ENCODE results near the gene PRKAG2. TPM values are rescaled to one million over a fixed set of nuclear protein-coding genes. Genes with fewer than 3 reads are reported as not detected.

Gene PRKAG2
- total and polyA plus RNA-seq, 2 of the 13 experiments (the other 11 are each of a cell fraction or from before 2014, with no cell fraction given) = 0.90 to 1.3 TPM

DNA sequence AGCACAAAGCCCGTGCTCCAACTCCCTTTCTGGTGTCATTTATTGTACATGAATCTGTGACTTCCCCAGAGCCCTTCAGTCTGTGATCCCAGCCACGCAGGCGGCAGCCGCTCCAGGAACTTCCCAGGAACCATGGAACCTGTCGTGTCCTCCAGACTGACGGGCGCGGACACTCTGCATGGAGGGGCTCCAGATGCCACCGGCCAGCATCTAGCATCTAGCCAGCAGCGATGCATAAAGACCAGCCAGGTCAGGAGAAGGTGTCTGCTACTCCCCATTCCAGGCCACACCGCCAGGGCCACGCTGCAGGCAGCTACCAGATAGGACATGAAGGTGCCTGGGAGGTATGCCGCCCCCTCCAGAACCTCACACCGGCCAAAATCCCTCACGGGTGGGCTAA, 77.4 kb downstream of the PRKAG2 start:
- Histone ChIP-seq H3K9me3 (ENCODE audit: low read length) (no peaks in the 10 kb centered on the region), H3K27ac (ENCODE audit: extremely low read length, insufficient read depth, low read length) (no peak overlapping the region), H3K4me3 (replicated peaks in 1 of 3; ENCODE audit: insufficient read depth in 1 of 3, low read depth in 2 of 3, low read length in 3 of 3) (no peak overlapping the region), H4K20me1 (ENCODE audit: insufficient read depth, low read length) (no peaks in the 10 kb centered on the region), H3K9ac (ENCODE audit: insufficient read depth, low read depth, low read length) (no peak overlapping the region), H3K79me2 (ENCODE audit: insufficient read depth, low read length) (no peaks in the 10 kb centered on the region), H2AFZ (ENCODE audit: low read length) (no peak overlapping the region), H3K27me3 (ENCODE audit: control insufficient read depth in 1 of 2, insufficient read depth in 2 of 2, low read length in 2 of 2) (peaks cover 0 to 5% of the 10 kb centered on the region in 2 experiments; a peak in 1 of 5 replicates), H3K4me1 (ENCODE audit: insufficient read depth, low read length) (peaks cover 14% of the 10 kb centered on the region), H3K4me2 (ENCODE audit: low read depth, low read length) (no peak overlapping the region), H3K36me3 (replicated peaks in 1 of 2; ENCODE audit: control insufficient read depth in 1 of 2, insufficient read depth in 2 of 2, low read length in 2 of 2) (no peaks in the 10 kb centered on the region)
- in situ Hi-C loops (cut with HindIII; ENCODE audit: extremely low pct_ligation_motif_present, low pct_unique_long_range_greater_than_20kb) (no loop called here), intact Hi-C loops (cut with micrococcal nuclease; ENCODE audit: unreplicated experiment) (no loop called here)
- FAIRE-seq = no peak
- ChIA-PET POLR2A (no interaction called here), CTCF (ENCODE audit: low intra/inter-chr PET ratio, low total read pairs) (no interaction called here)
- no peak for DNase-seq (ENCODE audit: low spot score)
- TF ChIP-seq ZNF121 (CRISPR knock-in tag; IDR thresholded peaks at IDR 0.05) (no peak), ELF1 (CRISPR knock-in tag; IDR thresholded peaks at IDR 0.05) (no peak), YY1 (IDR thresholded peaks at IDR 0.05; ENCODE audit: insufficient read depth, insufficient replicate concordance, low read depth, low read length) (no peak), SP1 (IDR thresholded peaks at IDR 0.05) (no peak), SP1 (CRISPR knock-in tag; IDR thresholded peaks at IDR 0.05) (no peak), REL (CRISPR knock-in tag; conservative IDR thresholded peaks at IDR 0.05) (no peak), ATM (IDR thresholded peaks at IDR 0.05; ENCODE audit: borderline replicate concordance) (no peak), PAX8 (CRISPR knock-in tag; IDR thresholded peaks at IDR 0.05; ENCODE audit: borderline replicate concordance) (no peak)
- TF ChIP-seq, protein P1, sequence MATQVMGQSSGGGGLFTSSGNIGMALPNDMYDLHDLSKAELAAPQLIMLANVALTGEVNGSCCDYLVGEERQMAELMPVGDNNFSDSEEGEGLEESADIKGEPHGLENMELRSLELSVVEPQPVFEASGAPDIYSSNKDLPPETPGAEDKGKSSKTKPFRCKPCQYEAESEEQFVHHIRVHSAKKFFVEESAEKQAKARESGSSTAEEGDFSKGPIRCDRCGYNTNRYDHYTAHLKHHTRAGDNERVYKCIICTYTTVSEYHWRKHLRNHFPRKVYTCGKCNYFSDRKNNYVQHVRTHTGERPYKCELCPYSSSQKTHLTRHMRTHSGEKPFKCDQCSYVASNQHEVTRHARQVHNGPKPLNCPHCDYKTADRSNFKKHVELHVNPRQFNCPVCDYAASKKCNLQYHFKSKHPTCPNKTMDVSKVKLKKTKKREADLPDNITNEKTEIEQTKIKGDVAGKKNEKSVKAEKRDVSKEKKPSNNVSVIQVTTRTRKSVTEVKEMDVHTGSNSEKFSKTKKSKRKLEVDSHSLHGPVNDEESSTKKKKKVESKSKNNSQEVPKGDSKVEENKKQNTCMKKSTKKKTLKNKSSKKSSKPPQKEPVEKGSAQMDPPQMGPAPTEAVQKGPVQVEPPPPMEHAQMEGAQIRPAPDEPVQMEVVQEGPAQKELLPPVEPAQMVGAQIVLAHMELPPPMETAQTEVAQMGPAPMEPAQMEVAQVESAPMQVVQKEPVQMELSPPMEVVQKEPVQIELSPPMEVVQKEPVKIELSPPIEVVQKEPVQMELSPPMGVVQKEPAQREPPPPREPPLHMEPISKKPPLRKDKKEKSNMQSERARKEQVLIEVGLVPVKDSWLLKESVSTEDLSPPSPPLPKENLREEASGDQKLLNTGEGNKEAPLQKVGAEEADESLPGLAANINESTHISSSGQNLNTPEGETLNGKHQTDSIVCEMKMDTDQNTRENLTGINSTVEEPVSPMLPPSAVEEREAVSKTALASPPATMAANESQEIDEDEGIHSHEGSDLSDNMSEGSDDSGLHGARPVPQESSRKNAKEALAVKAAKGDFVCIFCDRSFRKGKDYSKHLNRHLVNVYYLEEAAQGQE (IDR thresholded peaks at IDR 0.05; ENCODE audit: borderline replicate concordance in 1 of 2, low read depth in 1 of 2, low read length in 2 of 2) = no peak
- TF ChIP-seq, protein P2, sequence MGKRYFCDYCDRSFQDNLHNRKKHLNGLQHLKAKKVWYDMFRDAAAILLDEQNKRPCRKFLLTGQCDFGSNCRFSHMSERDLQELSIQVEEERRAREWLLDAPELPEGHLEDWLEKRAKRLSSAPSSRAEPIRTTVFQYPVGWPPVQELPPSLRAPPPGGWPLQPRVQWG (CRISPR knock-in tag; IDR thresholded peaks at IDR 0.05; ENCODE audit: borderline replicate concordance, low read depth) = no peak
- TF ChIP-seq, protein P3, sequence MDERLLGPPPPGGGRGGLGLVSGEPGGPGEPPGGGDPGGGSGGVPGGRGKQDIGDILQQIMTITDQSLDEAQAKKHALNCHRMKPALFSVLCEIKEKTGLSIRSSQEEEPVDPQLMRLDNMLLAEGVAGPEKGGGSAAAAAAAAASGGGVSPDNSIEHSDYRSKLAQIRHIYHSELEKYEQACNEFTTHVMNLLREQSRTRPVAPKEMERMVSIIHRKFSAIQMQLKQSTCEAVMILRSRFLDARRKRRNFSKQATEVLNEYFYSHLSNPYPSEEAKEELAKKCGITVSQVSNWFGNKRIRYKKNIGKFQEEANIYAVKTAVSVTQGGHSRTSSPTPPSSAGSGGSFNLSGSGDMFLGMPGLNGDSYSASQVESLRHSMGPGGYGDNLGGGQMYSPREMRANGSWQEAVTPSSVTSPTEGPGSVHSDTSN (CRISPR knock-in tag; IDR thresholded peaks at IDR 0.05) = no peak
- TF ChIP-seq, protein P4, sequence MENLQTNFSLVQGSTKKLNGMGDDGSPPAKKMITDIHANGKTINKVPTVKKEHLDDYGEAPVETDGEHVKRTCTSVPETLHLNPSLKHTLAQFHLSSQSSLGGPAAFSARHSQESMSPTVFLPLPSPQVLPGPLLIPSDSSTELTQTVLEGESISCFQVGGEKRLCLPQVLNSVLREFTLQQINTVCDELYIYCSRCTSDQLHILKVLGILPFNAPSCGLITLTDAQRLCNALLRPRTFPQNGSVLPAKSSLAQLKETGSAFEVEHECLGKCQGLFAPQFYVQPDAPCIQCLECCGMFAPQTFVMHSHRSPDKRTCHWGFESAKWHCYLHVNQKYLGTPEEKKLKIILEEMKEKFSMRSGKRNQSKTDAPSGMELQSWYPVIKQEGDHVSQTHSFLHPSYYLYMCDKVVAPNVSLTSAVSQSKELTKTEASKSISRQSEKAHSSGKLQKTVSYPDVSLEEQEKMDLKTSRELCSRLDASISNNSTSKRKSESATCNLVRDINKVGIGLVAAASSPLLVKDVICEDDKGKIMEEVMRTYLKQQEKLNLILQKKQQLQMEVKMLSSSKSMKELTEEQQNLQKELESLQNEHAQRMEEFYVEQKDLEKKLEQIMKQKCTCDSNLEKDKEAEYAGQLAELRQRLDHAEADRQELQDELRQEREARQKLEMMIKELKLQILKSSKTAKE (CRISPR knock-in tag; IDR thresholded peaks at IDR 0.05; ENCODE audit: borderline replicate concordance) = no peak
- BruUV-seq (replicated peaks) = no TSS peak
- no peak for ATAC-seq
- WGBS (ENCODE audit: low lambda C conversion rate) = 88% methylated on average over 10 of the region's 15 CpGs
